ENCODE measurements around the gene MAGI2. TPM values are rescaled to one million over a fixed set of nuclear protein-coding genes. Genes with fewer than 3 reads are reported as not detected.

The MAGI2 gene
- polyA plus RNA-seq, 3 donors: 0.03 to 0.11 TPM; not detected in 1

GRCh38 chr7:78284945-78285344, 1168.5 kb downstream of the MAGI2 start:
- H3K9me3 ChIP-seq (replicated peaks in 1 of 2; ENCODE audit: control insufficient read depth in 1 of 2, insufficient read depth in 1 of 2, low read length in 2 of 2): peaks cover 3 to 5% of the 10 kb centered on the region in 2 donors
- H3K27me3 Mint-ChIP-seq (ENCODE audit: low read depth in 3 of 3): peaks cover 0 to 5% (median 0%) of the 10 kb centered on the region in 3 donors
- H3K27ac Mint-ChIP-seq: no peak overlapping the region
- DNase-seq: no peak
- intact Hi-C loops (cut with micrococcal nuclease): no loop called here
- no peak overlapping the region for H3K4me3 Mint-ChIP-seq
- no peaks in the 10 kb centered on the region for H3K36me3 Mint-ChIP-seq
- no peak overlapping the region for H3K4me2 ChIP-seq (replicated peaks; ENCODE audit: extremely low read depth, low read length, poor library complexity, severe bottlenecking)
- WGBS (ENCODE audit: insufficient coverage): 78% methylated on average over 2 of the region's 4 CpGs
- no peaks in the 10 kb centered on the region for H4K20me1 ChIP-seq (ENCODE audit: insufficient read depth, low read length)
- no peaks in the 10 kb centered on the region for H3K4me1 ChIP-seq (ENCODE audit: control insufficient read depth in 1 of 2, insufficient read depth in 2 of 2, low read length in 2 of 2)
- H3K9me3 Mint-ChIP-seq: peaks cover 2 to 7% (median 5%) of the 10 kb centered on the region in 7 donors
- H3K27ac ChIP-seq (ENCODE audit: low read depth in 1 of 2, low read length in 2 of 2): no peak overlapping the region
- no peak overlapping the region for H3K4me3 ChIP-seq (replicated peaks in 1 of 3; ENCODE audit: low read depth in 2 of 3, low read length in 3 of 3)
- H3K79me2 ChIP-seq (ENCODE audit: insufficient read depth, low read length): no peaks in the 10 kb centered on the region
- no peaks in the 10 kb centered on the region for H3K36me3 ChIP-seq (replicated peaks in 1 of 2; ENCODE audit: control insufficient read depth in 1 of 2, insufficient read depth in 2 of 2, low read length in 2 of 2)
- no peaks in the 10 kb centered on the region for H3K4me1 Mint-ChIP-seq
- TF ChIP-seq CTCF (IDR thresholded peaks at IDR 0.05): no peak
- H3K9ac ChIP-seq (ENCODE audit: insufficient read depth, low read length, poor library complexity, severe bottlenecking): no peak overlapping the region
- no peak overlapping the region for H2AFZ ChIP-seq (ENCODE audit: insufficient read depth, low read depth, low read length, poor library complexity, severe bottlenecking)
- H3K27me3 ChIP-seq (ENCODE audit: control insufficient read depth in 2 of 2, insufficient read depth in 2 of 2, low read length in 2 of 2): no peaks in the 10 kb centered on the region

GRCh38 chr7:78280276-78280675, 1173.2 kb downstream of the MAGI2 start:
- WGBS (ENCODE audit: insufficient coverage): 60% methylated on average over 1 of the region's 2 CpGs
- H3K27me3 Mint-ChIP-seq (ENCODE audit: low read depth in 3 of 3): no peaks in the 10 kb centered on the region
- intact Hi-C loops (cut with micrococcal nuclease): no loop called here
- no peak overlapping the region for H3K4me3 Mint-ChIP-seq
- peaks cover 0 to 2% (median 0%) of the 10 kb centered on the region in 7 donors for H3K9me3 Mint-ChIP-seq
- H3K36me3 ChIP-seq (replicated peaks in 1 of 2; ENCODE audit: control insufficient read depth in 1 of 2, insufficient read depth in 2 of 2, low read length in 2 of 2): no peaks in the 10 kb centered on the region
- H3K36me3 Mint-ChIP-seq: no peaks in the 10 kb centered on the region
- no peak for DNase-seq
- TF ChIP-seq CTCF (IDR thresholded peaks at IDR 0.05): no peak
- peaks cover 0 to under 1% of the 10 kb centered on the region in 2 donors for H3K9me3 ChIP-seq (replicated peaks in 1 of 2; ENCODE audit: control insufficient read depth in 1 of 2, insufficient read depth in 1 of 2, low read length in 2 of 2)
- H3K27ac ChIP-seq (ENCODE audit: low read depth in 1 of 2, low read length in 2 of 2): no peak overlapping the region
- H2AFZ ChIP-seq (ENCODE audit: insufficient read depth, low read depth, low read length, poor library complexity, severe bottlenecking): no peak overlapping the region
- no peaks in the 10 kb centered on the region for H3K79me2 ChIP-seq (ENCODE audit: insufficient read depth, low read length)
- H3K4me1 Mint-ChIP-seq: no peaks in the 10 kb centered on the region
- H3K4me1 ChIP-seq (ENCODE audit: control insufficient read depth in 1 of 2, insufficient read depth in 2 of 2, low read length in 2 of 2): no peaks in the 10 kb centered on the region
- no peak overlapping the region for H3K9ac ChIP-seq (ENCODE audit: insufficient read depth, low read length, poor library complexity, severe bottlenecking)
- no peaks in the 10 kb centered on the region for H3K27me3 ChIP-seq (ENCODE audit: control insufficient read depth in 2 of 2, insufficient read depth in 2 of 2, low read length in 2 of 2)
- H4K20me1 ChIP-seq (ENCODE audit: insufficient read depth, low read length): no peaks in the 10 kb centered on the region
- no peak overlapping the region for H3K27ac Mint-ChIP-seq
- H3K4me2 ChIP-seq (replicated peaks; ENCODE audit: extremely low read depth, low read length, poor library complexity, severe bottlenecking): no peak overlapping the region
- no peak overlapping the region for H3K4me3 ChIP-seq (replicated peaks in 1 of 3; ENCODE audit: low read depth in 2 of 3, low read length in 3 of 3)

Data from CD14-positive monocyte (primary cell).